Ishikawa (cell line): ENCODE results near the gene TUBGCP5.

Experiments used
- CEBPB ChIP-seq: IDR thresholded peaks from 2 replicates; pipeline ENCODE4 v1.6.1; 2012
- CREB1 ChIP-seq: IDR thresholded peaks from 2 replicates; pipeline ENCODE4 v1.6.1; 2012; ENCODE audit warnings: low read depth
- EP300 ChIP-seq: IDR thresholded peaks from 2 replicates; pipeline ENCODE4 v1.6.1; 2012; ENCODE audit warnings: borderline replicate concordance
- REST ChIP-seq: IDR thresholded peaks from 2 replicates; pipeline ENCODE4 v1.6.1; 2012; ENCODE audit warnings: low read depth, mild to moderate bottlenecking
- TAF1 ChIP-seq: IDR thresholded peaks from 2 replicates; pipeline ENCODE4 v1.6.1; 2012; ENCODE audit warnings: low read depth, mild to moderate bottlenecking
- TCF12 ChIP-seq: IDR thresholded peaks from 2 replicates; pipeline ENCODE4 v1.6.1; 2012; ENCODE audit warnings: low read depth
- YY1 ChIP-seq: IDR thresholded peaks from 2 replicates; pipeline ENCODE4 v1.6.1; 2012; ENCODE audit warnings: low read depth
- TF ChIP-seq, protein P1 (sequence below): IDR thresholded peaks from 2 replicates; pipeline ENCODE4 v1.6.1; 2012
- TF ChIP-seq, protein P2 (sequence below): IDR thresholded peaks from 2 replicates; pipeline ENCODE4 v1.6.1; 2012

- TF ChIP-seq CREB1: no peak
- no peak for TF ChIP-seq TAF1
- no peak for TF ChIP-seq TCF12
- no peak for TF ChIP-seq REST
- TF ChIP-seq, protein P1, sequence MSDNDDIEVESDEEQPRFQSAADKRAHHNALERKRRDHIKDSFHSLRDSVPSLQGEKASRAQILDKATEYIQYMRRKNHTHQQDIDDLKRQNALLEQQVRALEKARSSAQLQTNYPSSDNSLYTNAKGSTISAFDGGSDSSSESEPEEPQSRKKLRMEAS: no peak
- TF ChIP-seq CEBPB: no peak
- TF ChIP-seq, protein P2, sequence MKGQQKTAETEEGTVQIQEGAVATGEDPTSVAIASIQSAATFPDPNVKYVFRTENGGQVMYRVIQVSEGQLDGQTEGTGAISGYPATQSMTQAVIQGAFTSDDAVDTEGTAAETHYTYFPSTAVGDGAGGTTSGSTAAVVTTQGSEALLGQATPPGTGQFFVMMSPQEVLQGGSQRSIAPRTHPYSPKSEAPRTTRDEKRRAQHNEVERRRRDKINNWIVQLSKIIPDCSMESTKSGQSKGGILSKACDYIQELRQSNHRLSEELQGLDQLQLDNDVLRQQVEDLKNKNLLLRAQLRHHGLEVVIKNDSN: no peak
- no peak for TF ChIP-seq YY1
- TF ChIP-seq EP300: no peak
These were observed 87.7 kb downstream of the TUBGCP5 start for GRCh38 chr15:22951381-22952280.
